ENCODE results near the gene NEURL1.

Gene NEURL1

DNA sequence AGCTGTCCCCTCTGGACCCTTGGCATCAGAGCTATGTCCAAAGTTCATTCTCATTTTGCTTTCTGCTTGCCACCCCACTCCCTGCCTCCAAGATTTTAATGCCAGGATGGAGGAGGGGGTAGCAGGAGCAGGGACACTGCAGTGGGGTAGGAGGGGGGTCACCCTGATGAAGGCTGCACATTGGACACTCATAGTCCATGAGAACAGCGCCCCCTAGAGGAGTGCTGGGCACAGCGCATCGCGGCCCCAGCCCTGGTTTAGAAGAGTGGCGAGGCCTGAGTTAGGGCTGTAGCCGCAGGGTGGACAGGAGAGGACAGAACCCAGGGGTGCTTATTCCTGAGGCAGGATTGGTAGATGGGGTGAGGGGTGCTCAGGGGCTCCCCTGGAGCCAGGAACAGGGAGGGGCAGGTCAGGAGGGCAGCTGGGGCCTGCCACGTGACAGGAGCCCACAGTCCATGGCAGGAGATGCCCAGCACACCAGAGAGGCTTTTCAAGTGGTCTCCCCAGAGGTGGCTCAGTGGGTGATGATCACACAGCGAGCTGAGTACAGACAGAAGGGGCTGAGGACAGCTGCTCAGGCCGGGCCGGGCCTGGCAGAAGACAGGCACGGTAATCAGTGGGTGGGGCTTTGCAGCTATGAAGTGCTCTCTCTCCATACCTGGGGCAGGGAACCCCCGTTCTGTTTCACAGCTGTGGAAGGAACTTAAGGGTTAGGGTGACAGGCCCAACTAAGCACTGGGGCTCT is 71.4 kb downstream of the NEURL1 start:
- DNase-seq (ENCODE audit: low spot score): no peak

DNA sequence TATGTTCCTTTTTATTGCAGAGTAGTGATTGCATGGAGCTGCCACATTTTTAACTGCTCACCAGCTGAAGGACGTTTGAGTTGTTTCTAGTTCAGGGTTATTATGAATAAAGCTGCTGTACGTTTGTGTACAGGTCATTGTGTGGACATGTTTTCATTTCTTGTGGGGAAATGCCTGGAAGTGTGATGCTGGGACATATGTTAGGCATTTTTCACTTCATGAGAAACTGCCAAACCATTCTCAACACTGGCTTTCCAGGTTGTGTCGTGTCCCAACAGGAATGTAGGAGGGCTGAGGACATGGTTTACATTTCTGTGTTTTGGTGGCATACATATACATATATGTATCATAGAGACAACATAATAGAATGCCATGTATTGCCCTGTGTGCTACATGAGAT is 73.0 kb downstream of the NEURL1 start:
- DNase-seq (ENCODE audit: low spot score): no peak

DNA sequence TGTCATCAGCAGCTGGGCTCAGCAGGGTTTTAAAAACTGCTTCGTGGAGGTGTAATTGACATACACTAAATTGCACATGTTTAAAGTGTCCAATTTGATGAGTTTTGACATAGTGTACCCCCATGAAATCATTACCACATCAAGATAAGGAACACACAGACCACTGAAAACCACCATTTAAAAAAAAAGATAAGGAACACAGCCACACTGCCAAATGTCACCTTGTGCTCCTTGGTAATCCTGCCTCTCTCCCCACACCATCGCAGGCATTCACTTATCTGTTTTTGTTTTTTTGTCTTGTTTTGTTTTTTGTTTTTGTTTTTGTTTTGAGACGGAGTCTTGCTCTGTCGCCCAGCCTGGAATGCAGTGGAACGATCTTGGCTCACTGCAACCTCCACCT is 75.0 kb downstream of the NEURL1 start:
- no peak for DNase-seq (ENCODE audit: low spot score)

DNA sequence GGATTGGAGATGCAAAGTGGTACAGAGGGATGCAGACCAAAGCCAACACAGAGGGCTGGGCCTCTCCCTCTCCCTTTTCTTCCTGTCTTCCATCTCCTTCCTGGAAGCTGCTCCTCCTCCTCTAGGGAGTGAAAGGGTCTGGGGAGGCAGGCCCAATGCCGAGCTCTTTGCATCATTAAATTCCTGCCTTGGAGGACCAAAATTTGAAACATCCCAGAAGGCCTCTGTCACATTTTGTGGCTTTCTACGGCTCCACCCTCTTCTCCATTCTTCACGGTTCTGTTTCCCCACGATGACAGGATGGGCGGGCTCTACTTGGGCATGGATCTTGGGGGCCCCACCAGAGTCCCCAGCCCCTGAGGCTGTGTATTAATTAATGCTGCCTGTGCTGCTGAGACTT is 76.4 kb downstream of the NEURL1 start:
- DNase-seq (ENCODE audit: low spot score): no peak

DNA sequence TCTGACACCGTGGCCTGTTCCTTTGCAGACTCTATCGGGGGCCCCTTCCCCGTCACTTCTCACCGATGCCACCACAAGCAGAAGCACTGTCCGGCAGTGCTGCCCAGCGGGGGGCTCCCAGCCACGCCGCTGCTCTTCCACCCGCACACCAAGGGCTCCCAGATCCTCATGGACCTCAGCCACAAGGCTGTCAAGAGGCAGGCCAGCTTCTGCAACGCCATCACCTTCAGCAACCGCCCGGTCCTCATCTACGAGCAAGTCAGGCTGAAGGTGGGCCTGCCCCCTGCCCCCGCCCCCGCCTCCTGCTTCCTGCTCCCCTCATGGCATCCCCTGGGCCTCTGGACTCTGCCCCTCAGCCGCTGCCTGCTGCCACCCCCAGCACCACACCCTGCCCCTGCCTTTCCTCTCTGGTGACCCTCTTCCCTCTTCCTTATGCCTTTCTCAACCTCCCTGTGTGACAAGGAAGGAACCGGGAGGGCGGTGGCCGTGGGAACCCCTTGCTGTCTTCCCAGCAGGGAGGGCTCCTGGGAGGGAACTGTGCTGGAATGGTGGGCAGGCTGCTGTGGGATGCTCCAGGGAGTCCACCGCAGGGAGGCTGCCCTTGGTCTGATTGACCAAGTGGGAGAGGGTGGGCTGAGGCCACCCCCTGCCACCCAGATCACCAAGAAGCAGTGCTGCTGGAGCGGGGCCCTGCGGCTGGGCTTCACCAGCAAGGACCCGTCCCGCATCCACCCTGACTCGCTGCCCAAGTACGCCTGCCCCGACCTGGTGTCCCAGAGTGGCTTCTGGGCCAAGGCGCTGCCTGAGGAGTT is 77.5 kb downstream of the NEURL1 start:
- DNase-seq (ENCODE audit: low spot score): no peak

DNA sequence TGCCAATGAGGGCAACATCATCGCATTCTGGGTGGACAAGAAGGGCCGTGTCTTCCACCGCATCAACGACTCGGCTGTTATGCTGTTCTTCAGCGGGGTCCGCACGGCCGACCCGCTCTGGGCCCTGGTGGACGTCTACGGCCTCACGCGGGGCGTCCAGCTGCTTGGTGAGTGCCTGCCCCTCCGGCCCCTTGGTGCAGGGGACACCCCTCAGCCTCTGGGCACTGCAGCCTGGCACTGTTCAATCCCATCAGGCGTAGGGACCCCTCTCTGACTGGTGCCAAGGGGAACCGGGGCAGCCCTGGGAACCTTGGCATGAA is 78.1 kb downstream of the NEURL1 start:
- no peak for DNase-seq (ENCODE audit: low spot score)

DNA sequence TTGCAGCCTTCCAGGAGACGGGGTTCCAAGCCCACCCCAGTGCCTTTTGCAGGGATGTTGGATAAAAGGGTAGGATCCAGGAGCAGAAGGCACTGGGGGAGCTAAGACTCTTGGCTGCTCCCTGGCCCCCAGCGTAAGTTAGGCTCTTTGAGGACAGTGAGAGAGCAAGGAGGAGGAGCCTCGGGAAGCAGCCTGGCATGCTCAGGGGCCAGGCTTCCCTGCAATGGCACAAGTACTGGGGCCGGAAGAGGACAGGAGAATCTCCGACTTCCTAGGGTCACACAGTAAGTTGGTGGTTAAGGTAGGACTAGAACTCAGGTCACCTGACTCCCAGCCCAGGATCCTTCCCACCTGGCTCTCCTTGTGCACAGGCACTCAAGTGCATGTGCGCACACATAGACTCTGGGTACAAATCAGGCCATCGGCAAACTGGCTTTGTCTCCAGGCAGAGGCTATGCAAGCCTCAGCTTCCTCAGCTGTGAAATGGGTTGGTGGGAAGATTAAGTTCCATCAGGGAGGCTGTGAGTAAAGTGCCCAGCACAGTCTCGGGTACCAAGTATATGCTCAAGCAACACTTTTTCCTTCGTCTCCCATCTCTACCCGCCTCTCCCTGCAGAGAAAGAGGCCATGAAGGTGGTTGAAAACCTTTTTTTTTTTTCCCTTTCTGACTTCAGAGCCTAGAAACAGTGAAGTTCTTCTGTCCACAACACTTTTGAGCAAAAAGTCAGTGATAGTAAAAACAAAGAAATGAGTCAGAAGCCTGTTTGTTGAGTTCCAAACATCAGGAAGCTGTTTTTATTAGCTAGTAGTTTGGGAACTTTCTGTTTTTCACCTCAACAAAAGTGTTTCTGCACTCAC is 79.1 kb downstream of the NEURL1 start:
- DNase-seq (ENCODE audit: low spot score): no peak

DNA sequence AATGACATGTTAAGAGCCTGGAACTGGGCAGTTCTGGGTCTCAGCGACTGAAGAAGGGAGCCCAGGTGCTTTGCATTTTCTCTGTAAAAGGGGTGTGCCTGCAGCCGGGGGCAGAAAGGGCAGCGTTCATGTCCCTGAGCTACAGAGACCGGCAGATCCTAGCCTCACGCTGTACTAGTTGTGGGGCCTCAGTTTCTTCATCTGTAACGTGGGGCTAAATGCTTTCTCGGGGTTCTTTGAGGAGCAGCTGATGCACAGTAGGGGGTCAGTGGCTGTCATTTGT is 79.6 kb downstream of the NEURL1 start:
- DNase-seq (ENCODE audit: low spot score): no peak

DNA sequence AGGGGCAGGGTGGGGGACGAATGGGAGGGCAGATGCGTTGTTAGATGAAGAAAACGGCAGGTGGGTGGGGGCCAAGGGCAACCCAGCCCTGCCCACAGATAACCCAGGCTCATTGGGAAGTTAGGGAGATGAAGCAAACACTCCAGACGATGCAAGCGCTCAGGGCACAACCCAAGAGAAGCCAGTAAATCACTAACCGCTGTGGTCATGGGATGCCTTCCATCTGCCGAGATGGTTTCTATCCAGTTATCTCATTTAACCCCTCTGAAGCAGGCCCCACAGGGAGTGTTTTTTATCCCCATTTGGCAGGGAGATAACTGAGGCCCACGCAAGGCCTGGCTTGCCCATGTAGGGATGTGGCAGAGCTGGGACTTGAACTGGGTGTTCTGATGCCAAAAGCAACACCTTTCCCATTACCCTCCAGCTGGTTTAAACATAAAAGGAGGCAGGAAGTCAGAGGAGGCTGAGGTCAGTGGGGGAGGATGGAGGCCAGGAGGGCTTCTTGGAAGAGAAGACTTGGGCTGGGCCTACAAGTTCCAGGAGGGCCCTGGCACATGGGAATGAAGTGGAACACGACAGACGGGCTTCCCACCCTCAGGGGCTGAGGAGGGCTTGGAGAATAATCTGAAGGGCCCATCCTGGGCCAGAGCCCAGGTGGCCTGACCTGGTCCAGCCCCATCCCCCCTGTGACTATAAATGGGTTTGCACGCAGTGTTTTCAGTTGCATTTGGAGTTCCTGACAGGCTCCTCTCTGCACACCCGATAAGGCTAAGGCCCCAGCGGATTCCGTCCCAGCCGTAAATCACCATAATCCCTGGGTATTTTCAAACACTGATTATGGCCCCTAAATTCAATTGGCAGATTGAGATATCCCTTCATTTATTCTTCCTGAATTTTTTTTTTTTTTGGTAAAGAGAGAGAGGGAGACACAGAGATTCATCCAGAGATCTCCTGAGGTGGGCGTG is 80.9 kb downstream of the NEURL1 start:
- no peak for DNase-seq (ENCODE audit: low spot score)

DNA sequence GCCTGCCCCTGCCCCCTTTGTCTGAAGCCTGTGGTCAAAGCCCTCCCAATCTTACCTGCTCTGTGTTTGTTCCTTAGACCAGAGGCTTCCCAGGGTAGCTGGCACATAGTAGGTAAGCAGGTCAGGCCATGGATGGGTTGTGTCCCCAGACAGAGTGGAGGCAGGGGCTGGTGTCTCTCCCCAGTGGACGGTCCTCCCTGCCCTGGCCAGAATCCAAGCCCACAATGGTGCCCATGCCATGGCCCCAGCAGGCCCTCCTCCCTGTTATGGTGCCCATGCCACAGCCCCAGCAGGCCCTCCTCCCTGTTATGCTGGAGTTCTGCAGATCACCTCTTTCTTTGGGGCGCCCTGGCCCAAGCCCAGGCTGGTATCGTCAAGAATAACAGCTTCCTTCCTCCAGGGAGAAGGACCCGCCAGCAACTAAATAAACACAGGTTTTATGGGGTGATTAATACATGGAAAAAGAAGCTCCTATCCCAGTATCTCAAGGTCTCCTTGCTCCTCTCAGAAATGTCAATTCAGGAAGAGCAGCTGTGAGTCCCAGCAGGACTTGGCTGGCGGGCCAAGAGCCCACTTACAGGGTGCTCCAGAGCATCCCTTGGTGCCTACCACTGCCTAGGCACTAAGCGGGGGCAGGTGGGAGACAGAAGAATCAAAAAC is 82.0 kb downstream of the NEURL1 start:
- no peak for DNase-seq (ENCODE audit: low spot score)

DNA sequence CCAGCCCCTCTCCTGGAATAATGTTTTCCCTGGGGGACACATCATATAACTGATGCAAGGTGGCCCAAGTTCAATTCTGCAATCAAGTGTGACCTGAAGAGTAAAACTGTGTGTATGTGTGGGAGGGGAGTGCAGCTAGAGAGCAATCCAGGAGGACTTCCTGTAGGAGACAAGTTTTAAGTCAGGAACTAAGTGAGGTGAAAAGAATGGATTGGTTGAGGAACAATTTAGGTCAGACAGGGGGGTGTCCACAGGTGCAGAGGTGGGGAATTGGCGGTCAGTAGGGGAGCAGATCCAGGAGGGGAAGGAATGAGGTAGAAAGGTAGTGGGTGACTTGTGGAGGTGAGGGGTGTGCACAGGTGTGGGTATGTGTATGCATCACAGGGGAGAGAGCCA is 82.6 kb downstream of the NEURL1 start:
- no peak for DNase-seq (ENCODE audit: low spot score)

DNA sequence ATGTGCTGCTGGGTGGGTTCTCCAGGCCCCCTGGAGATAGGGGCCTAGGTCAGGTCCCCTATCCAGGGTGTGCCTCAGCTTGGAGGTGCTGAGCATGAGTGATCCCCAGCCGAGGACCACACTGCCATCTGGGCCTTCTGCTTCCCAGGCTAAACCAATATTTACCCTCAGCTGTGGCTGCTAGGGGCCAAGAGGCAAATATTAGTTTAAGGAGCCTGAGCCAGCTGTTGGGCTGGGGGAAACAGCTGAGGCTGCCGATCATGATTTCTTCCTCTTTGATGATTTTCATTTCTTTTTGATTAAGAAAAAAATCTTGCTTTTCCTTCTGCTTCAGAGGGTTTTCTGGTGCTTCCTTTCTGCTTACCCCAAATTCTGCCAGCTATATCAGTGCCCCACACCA is 83.4 kb downstream of the NEURL1 start:
- DNase-seq (ENCODE audit: low spot score): no peak

DNA sequence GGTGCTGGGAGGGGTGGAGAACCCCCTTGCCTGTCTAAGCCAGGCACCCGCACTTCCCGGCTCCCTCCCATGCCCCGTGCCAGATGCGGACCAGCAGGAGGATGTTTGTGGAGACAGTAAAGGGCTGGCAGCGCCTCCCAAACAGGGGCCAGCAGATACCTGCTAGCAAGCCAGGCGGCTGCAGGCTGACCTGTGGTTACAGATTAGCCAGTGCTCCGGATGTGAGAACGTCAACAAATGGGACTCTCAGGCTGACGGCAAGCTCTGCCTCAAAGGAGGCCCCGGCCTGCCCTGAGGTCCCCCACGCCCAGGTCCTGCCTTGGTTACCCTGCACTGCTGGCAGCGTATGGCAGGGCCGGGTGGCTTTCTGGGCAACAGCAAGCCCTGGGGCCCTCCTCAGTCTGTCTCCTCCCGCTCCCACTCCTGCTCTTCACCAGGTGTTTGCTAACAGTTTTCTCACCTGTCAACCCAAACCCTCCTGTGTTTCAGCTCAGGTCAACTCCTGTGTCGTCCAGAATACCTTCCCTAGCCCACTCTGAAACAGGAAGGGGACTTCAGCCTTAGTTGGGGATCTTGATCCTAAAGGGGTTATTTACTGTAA is 85.4 kb downstream of the NEURL1 start:
- DNase-seq (ENCODE audit: low spot score): no peak

DNA sequence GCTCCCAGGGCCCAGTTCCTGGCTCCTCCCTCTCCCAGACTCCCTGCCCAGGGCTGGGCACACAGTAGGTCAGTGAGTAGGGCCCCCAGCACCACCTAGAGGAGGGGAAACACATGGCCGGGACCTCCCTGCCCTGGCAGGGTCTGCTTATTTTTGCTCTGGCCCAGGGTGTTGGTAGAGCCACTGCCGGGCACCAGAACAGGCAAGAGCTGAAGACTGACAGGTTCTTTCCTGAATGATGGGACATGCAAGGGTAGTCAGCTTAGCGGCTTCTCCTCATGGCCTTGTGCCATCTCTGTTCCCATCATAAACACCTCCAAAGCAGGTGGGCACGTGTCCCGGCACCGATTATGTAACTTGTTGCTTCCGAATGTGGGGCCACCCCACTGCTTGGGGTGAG is 86.5 kb downstream of the NEURL1 start:
- no peak for DNase-seq (ENCODE audit: low spot score)

DNA sequence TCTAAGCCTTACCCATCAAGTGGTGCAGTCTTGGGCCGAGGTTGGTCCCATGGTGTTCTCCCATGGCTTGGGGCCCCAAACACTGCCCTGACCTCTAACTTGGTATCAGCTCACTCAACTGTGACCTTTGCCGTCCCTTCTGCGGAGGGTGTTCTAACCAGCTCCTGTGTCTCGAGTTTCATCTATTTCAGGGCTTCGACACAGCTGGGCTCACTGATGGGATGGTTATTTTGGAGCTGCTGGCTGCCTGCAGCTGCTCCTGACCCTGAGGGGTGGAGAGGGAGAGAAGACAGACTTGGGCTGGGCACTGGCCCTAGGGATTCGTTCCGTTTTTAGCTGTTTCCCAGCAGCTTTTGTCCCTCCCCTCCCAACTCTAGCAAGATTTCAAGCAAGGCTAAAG is 86.9 kb downstream of the NEURL1 start:
- no peak for DNase-seq (ENCODE audit: low spot score)

DNA sequence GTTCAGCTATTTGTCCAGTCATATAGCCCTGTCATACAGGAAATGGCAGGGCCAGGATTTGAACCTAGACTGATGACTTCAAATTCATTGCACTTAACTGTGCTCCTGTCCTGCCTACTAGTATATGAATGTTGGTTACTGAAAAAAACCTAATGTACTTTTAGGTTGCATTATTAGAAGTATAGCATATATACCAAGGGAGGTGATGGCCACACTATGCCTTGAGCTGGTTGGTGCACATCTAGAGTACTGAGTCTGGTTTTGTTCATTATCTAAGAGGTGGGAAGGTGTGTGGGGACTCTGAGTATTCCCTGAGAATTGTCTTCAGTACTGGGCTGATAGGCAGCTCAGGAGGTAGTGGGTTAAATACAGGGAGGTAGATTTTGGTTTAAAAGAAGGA is 88.0 kb downstream of the NEURL1 start:
- DNase-seq (ENCODE audit: low spot score): no peak

DNA sequence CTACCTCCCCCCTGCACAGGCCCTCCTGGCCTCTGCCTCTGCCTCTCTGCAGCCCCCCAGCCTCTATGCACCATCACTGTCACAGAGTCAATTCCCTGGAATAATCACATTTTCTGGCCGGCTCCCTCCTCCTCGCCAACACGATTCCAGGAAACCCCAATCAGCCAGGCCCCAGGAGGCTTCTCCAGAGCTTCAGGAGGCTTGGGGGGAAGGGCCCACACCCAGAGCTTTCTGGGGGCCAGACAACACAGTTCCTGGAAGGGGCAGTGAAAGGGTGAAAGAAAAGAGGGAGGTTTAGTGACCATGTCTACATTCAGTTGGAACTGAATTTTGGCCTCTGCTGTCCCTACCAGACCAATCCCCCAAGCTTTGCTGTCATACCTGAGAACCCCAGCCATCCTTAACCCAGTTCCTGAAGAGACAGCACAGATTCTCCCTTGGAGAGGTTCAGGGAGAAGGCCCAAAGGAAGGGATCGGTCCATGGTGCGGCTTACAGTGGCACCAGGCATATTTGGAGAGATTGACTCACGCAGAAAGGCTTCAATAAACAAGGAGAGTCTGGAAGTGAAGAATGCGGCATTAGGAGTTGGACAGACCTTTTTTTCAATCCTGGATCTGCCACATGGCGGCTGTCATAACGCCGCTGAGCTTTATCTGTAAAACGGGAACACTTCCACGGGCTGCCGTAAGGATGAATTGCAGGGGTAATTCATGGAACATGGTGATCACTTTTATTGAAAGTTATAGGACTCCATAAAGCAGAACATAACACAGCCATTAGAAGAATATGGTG is 89.0 kb downstream of the NEURL1 start:
- no peak for DNase-seq (ENCODE audit: low spot score)

DNA sequence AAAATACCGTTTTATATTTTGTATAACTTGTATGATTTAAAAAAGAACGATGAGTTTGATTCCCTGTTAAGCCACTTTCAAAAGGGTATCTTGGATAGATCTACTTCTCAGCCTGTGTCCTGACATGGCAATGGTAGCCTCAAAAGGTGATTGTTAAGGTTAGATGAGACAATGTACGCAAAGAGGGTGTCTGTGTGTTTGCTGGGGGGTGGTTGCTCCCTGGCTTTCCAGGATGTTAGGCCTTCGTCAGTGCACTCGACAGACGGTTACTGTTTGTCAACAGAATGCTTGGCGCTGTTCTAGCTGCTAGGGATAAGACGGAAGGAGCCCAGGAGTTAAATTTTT is 90.3 kb downstream of the NEURL1 start:
- no peak for DNase-seq (ENCODE audit: low spot score)

DNA sequence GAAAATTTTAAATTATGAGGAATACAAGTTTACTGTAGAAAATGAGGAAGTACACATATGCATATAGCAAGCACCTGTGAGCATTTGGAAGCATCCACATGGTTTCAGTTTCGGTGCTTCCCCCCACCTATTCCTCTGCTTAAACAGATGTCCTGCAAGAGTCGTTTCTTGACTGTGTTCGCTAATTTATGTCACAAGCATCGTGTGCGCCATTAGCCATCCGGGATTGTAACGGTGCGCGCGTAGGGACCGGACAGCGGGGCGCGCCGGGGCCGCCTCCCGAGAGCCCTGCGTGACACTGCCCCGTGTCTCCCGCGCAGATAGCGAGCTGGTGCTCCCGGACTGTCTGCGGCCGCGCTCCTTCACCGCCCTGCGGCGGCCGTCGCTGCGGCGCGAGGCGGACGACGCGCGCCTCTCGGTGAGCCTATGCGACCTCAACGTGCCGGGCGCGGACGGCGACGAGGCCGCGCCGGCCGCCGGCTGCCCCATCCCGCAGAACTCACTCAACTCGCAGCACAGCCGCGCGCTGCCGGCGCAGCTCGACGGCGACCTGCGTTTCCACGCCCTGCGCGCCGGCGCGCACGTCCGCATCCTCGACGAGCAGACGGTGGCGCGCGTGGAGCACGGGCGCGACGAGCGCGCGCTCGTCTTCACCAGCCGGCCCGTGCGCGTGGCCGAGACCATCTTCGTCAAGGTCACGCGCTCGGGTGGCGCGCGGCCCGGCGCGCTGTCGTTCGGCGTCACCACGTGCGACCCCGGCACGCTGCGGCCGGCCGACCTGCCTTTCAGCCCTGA is 90.9 kb downstream of the NEURL1 start:
- DNase-seq (ENCODE audit: low spot score): peak; percentile 21

DNA sequence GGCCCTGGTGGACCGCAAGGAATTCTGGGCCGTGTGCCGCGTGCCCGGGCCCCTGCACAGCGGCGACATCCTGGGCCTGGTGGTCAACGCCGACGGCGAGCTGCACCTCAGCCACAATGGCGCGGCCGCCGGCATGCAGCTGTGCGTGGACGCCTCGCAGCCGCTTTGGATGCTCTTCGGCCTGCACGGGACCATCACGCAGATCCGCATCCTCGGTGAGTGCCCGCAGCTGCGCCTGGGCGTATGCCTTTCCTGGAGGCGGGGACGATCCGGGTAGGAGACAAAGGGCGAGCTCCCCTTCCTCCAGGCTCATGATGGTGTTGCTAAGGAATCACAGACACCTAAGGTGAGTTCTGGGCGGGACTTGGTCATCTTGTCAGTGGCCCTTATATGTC is 91.5 kb downstream of the NEURL1 start:
- no peak for DNase-seq (ENCODE audit: low spot score)

All from kidney capillary endothelial cell (primary cell).